BE2C (cell line): ENCODE data around the gene EIF3F.
"Not testable (repeated sequence)": the region's sequence is repeated elsewhere in the genome, so short reads cannot be mapped to it uniquely, and the experiment has no call there.

ENCODE experiments used
- DNase-seq: peaks from one replicate; pipeline ENCODE4 v3.0.0-alpha.2; 2020
- H3K27me3 ChIP-seq: fragments of 250-450 bp; sonication (Bioruptor Pico); 2 replicates; pipeline ENCODE4 v1.5.1; 2020; ENCODE audit warnings: mild to moderate bottlenecking
- H3K36me3 ChIP-seq: fragments of 250-450 bp; sonication (Bioruptor Pico); 2 replicates; pipeline ENCODE4 v1.5.1; 2020; ENCODE audit warnings: mild to moderate bottlenecking
- H3K4me1 ChIP-seq: fragments of 250-450 bp; sonication (Bioruptor Pico); 2 replicates; pipeline ENCODE4 v1.5.1; 2020
- H3K4me3 ChIP-seq: 2 replicates; pipeline ENCODE4 v1.5.1; 2011; ENCODE audit warnings: low read depth, low read length
- H3K9me3 ChIP-seq: fragments of 250-450 bp; sonication (Bioruptor Pico); 2 replicates; pipeline ENCODE4 v1.5.1; 2020
- TF ChIP-seq, protein P1 (sequence below): IDR thresholded peaks from 2 replicates; pipeline ENCODE4 v1.5.1; 2012; ENCODE audit warnings: mild to moderate bottlenecking, low read depth, low read length

Gene EIF3F

DNA sequence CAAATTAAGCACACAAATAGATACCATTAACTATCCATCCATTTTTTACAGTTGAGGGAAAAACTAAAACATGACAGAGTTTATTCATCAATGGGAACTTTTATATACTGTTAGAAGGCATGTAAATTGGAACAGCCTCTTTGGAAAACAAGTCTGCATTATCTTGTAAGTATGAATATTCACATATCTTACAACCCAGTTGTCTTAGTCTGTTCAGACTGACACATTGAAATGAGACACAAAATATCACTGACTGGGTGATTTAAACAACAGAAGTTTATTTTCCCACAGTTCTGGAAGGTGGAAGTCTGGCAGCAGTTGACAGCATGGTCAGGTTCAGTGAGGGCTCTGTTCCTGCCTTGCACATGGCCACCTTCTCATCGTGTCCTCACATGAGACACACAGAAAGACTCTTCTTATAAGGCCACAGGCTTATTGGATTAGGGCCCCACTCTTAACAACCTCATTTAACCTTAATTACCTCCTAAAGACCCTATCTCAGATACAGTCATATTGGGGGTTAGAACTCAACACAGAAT lies 5.4 kb upstream of the EIF3F start:
- Histone ChIP-seq H3K27me3 (no peaks in the 10 kb centered on the region; the same call in 1 of the 2 replicates), H3K36me3 (no peaks in the 10 kb centered on the region), H3K4me3 (no peak overlapping the region), H3K9me3 (no peaks in the 10 kb centered on the region), H3K4me1 (no peaks in the 10 kb centered on the region)
- TF ChIP-seq, protein P1, sequence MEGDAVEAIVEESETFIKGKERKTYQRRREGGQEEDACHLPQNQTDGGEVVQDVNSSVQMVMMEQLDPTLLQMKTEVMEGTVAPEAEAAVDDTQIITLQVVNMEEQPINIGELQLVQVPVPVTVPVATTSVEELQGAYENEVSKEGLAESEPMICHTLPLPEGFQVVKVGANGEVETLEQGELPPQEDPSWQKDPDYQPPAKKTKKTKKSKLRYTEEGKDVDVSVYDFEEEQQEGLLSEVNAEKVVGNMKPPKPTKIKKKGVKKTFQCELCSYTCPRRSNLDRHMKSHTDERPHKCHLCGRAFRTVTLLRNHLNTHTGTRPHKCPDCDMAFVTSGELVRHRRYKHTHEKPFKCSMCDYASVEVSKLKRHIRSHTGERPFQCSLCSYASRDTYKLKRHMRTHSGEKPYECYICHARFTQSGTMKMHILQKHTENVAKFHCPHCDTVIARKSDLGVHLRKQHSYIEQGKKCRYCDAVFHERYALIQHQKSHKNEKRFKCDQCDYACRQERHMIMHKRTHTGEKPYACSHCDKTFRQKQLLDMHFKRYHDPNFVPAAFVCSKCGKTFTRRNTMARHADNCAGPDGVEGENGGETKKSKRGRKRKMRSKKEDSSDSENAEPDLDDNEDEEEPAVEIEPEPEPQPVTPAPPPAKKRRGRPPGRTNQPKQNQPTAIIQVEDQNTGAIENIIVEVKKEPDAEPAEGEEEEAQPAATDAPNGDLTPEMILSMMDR: no peak
- no peak for DNase-seq

DNA sequence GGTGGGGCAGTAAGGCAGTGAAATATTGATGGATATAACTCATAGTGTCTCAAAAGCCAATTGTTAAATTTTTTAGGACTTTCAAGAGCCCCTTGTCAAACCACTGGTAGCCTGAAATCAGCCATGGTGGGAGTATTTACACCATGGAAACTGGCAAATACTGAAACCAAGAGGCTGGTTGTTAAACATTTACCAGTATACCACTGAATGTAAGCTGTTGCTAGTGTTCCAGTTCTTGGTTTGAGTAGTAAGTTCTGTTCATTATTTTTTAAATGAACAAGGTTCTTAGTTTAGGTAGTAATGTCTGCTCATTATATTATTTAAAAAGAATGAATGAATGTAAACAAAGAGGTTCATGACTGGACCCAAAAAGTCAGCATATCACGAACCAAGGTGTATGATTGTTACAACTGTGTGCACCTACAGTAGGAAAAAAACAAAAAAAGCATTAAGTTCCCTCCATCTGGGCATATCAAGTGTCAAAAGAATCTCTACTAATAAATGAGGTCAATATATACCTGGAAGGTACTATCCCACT lies 4.5 kb upstream of the EIF3F start:
- no peaks in the 10 kb centered on the region for H3K9me3 ChIP-seq
- no peaks in the 10 kb centered on the region for H3K36me3 ChIP-seq
- DNase-seq: no peak
- TF ChIP-seq, protein P1: no peak
- H3K4me3 ChIP-seq: no peak overlapping the region
- no peaks in the 10 kb centered on the region for H3K4me1 ChIP-seq
- no peaks in the 10 kb centered on the region; the same call in 1 of the 2 replicates for H3K27me3 ChIP-seq

DNA sequence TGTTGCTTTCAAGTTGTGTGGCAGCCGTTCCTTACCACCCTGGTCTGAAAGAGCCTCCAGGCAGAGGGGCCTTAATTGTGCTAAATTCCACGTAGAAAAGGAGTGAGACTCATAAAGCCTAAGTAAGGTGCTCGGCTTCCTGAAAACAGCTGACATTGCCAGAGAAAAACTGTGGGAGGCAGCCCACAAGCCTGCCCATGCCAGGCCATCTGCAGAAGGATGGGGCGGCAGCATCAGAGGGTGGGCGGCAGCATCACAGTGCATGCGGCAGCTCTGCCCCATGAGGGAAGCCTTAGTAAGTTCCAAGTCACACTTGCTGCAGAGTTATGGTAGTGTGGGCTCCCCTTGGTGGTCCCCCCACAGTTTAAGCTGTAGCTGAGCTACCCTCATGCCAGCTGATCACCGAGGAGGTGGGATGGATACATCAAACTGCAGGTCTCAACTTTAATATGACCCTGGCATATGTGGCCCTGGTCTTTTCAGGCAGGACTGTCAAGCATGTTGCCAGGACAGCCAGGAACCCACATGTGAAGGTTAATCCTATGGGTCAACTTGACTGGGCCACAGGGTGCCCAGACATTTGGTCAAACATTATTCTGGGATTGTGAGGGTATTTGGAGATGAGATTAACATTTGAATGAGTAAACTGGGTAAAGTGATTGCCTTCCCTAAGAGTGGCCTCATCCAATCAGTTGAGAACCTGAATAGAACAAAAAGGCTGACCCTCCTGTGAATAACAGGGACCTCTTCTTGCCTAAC lies 3.1 kb upstream of the EIF3F start:
- Histone ChIP-seq H3K36me3 (peaks cover 4% of the 10 kb centered on the region; the same call in 1 of the 2 replicates), H3K27me3 (no peaks in the 10 kb centered on the region), H3K4me1 (no peaks in the 10 kb centered on the region), H3K4me3 (no peak overlapping the region), H3K9me3 (no peaks in the 10 kb centered on the region)
- DNase-seq: no peak
- TF ChIP-seq, protein P1: no peak

DNA sequence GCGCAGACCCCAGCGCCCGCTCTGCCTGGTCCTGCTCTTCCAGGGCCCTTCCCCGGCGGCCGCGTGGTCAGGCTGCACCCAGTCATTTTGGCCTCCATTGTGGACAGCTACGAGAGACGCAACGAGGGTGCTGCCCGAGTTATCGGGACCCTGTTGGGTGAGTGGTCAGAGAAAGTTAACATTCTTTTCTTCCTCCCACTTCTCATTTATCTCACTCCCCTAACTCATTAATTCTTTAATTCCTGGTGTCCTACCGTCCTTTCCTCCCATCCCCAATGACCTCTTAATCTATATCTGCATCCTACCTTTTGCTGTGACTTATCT lies 385 bp downstream of the EIF3F start:
- DNase-seq, H3K4me1 ChIP-seq, H3K9me3 ChIP-seq, H3K27me3 ChIP-seq: not testable (repeated sequence)
- Histone ChIP-seq H3K4me3 (peak overlapping the region; percentile 88), H3K36me3 (peaks cover 13% of the 10 kb centered on the region)

DNA sequence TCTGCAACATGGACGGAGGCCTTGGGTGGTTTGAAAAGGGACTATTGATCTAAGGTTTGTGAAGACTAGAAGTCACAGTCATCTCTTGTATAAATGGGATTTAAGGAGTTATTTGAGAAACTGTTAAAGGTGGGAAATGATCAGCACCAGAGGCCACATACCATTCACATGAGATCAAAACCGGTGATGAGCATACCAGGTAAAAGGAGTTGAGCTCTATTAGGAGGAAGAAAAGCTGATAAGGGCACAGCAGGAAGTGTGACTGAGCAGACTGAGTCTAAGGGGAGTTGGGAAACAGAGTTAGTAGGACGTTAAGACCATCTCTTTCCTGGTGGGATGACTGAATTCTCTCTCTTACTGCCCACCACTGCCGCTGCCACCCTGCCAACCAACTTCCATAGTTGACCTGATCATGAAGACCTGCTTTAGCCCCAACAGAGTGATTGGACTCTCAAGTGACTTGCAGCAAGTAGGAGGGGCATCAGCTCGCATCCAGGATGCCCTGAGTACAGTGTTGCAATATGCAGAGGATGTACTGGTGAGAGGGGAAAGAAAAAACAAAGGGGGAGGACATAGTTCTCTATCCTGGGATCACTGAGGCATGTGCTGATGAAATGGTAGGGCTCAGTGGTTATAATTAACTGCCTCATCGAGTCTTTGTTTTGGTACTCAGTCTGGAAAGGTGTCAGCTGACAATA lies 7.6 kb downstream of the EIF3F start:
- Histone ChIP-seq H3K9me3 (no peaks in the 10 kb centered on the region), H3K4me3 (no peak overlapping the region), H3K36me3 (peaks cover 49% of the 10 kb centered on the region), H3K4me1 (no peaks in the 10 kb centered on the region), H3K27me3 (no peaks in the 10 kb centered on the region)
- DNase-seq: no peak
- TF ChIP-seq, protein P1: no peak

DNA sequence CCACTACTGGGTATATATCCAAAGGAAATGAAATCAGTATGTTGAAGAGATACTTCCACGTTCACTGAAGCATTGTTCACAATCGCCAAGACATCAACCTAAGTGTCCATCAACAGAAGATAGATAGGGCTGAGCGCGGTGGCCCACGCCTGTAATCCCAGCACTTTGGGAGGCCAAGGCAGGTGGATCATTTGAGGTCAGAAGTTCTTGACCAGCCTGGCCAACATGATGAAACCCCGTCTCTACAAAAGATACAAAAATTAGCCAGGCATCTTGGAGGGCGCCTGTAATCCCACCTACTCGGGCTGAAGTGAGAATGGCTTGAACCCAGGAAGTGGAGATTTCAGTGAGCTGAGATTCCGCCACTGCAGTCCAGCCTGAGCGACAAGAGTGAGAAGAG lies 12.7 kb downstream of the EIF3F start:
- H3K4me3 ChIP-seq: no peak overlapping the region
- TF ChIP-seq, protein P1: no peak

More for the DNA sequence above, 12.7 kb downstream of the EIF3F start:
- Histone ChIP-seq H3K27me3 (no peaks in the 10 kb centered on the region), H3K9me3 (no peaks in the 10 kb centered on the region), H3K4me1 (no peaks in the 10 kb centered on the region), H3K36me3 (peaks cover 21% of the 10 kb centered on the region)
- no peak for DNase-seq
